IMR-90 (cell line): Measurements from ENCODE around the gene RBPJ.

ENCODE experiments used
- CTCF ChIP-seq: conservative IDR thresholded peaks from 2 replicates; pipeline ENCODE4 v1.5.1; 2012; ENCODE audit warnings: mild to moderate bottlenecking, low read depth, low read length, improper control_type of control experiment
- POLR2A ChIP-seq: IDR thresholded peaks from 2 replicates; pipeline ENCODE4 v1.6.1; 2012; ENCODE audit warnings: mild to moderate bottlenecking, low read depth, low read length
- RAD21 ChIP-seq: IDR thresholded peaks from 2 replicates; pipeline ENCODE4 v1.6.1; 2012; ENCODE audit warnings: low read length, improper control_type of control experiment
- SMC3 ChIP-seq: fragments of 150-350 bp; IDR thresholded peaks from 2 replicates; pipeline ENCODE4 v1.6.1; 2016; ENCODE audit warnings: low read depth, mild to moderate bottlenecking, antibody characterized with exemption, low read length, moderate library complexity

DNA sequence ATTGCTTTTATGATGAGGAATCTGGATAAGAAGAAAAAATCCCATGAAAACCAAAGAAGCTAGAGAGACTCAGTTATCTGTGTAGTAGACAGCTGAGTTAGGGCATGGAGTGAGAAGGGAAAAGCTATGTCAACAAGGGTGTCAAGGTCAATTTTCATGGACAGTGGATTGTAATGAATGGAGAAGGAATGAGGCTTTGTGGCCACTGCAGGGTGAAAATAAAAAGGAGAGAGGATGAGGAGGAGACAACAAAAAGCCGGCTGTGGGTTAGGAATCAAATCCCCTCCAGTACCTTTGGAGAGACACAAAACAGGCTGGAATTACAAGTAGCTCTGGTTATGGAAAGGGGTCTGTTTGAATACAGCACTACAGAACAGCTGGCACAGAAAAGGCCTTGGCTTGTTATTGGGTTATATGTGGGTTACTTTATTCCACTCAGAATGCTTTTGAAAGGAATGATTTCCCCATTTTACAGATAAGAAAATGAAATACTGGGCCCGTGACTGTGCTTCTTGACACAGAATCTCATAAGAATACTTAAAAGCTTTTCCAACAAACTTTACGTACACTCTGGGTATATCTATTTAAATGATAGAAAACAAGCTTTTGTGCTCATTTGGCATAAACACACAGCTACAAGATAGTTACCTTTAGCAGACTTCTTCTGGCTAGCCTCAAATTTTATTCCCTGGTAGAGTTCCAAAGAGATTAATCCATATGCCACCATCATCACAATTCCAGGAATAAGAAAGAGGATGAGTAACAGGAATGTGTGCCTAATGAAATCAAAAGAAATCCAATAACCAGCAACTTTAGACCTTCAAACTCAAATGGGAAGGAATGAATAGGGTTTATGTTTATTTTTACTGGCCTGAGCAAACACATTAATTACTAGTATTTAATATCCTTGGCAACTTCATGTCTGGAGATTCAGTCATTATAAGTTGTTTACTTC is 162.0 kb downstream of the RBPJ start:
- TF ChIP-seq CTCF (no peak), RAD21 (no peak), SMC3 (no peak), POLR2A (no peak)
